Stomach (tissue), 4 donors: ENCODE measurements around the gene ARID2.

Experiments
- EP300 ChIP-seq: sonication (generic); formaldehyde crosslinking; IDR thresholded peaks from one replicate; pipeline ENCODE4 v1.6.1; 2017; ENCODE audit warnings: antibody characterized with exemption
- POLR2A ChIP-seq, 4 donors: fragments of 450-650 bp; IDR thresholded peaks; one replicate each; pipeline ENCODE4 v1.6.1; 2016; ENCODE audit warnings: antibody characterized with exemption in 4 of 4, control low read depth in 2 of 4, mild to moderate bottlenecking in 1 of 4, moderate library complexity in 1 of 4
- TF ChIP-seq, protein P1 (sequence below), 7 experiments: fragments of 450-650 bp in 4 of 7; fragments of 200-600 bp in 3 of 7; sonication (generic) in 3 of 7; IDR thresholded peaks; one replicate each; pipeline ENCODE4 v1.5.1; 2016 to 2019; ENCODE audit warnings: antibody characterized with exemption in 7 of 7, control low read depth in 2 of 7, mild to moderate bottlenecking in 1 of 7

DNA sequence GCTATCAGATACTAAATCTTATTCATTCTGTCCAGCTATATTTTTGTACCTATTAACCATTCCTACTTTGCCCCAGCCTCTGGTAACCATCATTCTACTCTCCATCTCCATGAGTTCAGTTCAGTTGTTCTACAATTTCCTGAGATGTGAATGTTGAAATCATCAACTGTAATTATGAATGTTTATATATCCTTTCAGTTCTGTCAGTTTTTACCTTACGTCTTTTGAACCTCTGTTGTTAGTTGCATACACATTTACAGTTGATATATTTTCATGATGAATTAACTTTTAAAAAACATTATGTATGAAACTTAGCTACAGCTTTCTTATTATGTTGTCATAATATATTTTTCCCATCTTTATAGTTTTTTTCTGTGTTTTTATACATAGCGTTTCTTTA, 102.1 kb downstream of the ARID2 start:
- TF ChIP-seq, protein P1, sequence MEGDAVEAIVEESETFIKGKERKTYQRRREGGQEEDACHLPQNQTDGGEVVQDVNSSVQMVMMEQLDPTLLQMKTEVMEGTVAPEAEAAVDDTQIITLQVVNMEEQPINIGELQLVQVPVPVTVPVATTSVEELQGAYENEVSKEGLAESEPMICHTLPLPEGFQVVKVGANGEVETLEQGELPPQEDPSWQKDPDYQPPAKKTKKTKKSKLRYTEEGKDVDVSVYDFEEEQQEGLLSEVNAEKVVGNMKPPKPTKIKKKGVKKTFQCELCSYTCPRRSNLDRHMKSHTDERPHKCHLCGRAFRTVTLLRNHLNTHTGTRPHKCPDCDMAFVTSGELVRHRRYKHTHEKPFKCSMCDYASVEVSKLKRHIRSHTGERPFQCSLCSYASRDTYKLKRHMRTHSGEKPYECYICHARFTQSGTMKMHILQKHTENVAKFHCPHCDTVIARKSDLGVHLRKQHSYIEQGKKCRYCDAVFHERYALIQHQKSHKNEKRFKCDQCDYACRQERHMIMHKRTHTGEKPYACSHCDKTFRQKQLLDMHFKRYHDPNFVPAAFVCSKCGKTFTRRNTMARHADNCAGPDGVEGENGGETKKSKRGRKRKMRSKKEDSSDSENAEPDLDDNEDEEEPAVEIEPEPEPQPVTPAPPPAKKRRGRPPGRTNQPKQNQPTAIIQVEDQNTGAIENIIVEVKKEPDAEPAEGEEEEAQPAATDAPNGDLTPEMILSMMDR (IDR thresholded peaks at IDR 0.05), result no peak
- no peak for TF ChIP-seq EP300
- no peak for TF ChIP-seq POLR2A (IDR thresholded peaks at IDR 0.05)
